Coronary artery (tissue), 2 donors: ENCODE measurements around the gene SNAP25.

Experiments
- DNase-seq: peaks from one replicate; pipeline ENCODE4 v3.0.0-alpha.2; 2017; ENCODE audit warnings: low spot score
- H3K27ac ChIP-seq, 2 donors: fragments of 200-600 bp; sonication (generic); one replicate each; pipeline ENCODE4 v1.5.1; 2016 to 2019
- H3K4me3 ChIP-seq: fragments of 200-600 bp; sonication (generic); 2 replicates; pipeline ENCODE4 v1.5.1; 2016; ENCODE audit warnings: mild to moderate bottlenecking, moderate library complexity
- TF ChIP-seq, protein P1 (sequence below): fragments of 200-600 bp; sonication (generic); IDR thresholded peaks from one replicate; pipeline ENCODE4 v1.5.1; 2019; ENCODE audit warnings: antibody characterized with exemption

Gene SNAP25

DNA sequence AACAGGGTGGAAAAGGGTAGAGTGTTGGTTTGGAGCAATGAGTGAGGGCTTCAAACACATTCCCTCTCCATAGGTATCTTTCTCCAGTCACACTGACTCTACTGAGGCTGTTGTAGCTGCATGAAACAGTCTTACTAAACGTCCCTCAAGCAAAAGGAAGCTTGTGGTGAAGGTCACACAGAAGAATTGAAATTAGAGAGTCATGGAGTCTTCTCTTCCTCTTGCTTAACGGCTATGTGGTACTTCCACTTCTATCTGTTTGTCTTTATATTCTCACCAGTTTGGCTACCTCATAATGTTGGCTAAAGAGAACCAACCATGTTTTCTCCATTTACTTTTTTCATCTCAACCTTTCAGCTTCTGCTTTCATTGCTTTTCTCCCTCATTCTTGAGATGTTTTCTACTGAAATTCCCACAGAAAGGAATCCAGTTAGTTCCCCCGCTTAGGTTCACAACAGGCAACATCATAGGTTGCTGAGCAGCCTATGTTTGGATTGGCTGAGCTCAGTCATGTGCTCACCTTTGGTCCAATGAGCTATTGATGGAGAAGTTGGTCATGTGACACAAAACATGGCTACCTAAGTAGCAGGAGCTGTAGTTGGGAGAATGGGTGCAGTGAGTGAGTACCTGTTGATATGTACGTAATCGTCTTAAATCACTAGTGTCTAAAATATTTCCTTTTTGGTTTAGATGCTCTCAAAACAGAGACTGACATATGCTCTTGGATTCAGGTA lies 99.8 kb downstream of the SNAP25 start:
- Histone ChIP-seq H3K4me3 (no peak overlapping the region), H3K27ac (no peak overlapping the region)
- DNase-seq = no peak
- TF ChIP-seq, protein P1, sequence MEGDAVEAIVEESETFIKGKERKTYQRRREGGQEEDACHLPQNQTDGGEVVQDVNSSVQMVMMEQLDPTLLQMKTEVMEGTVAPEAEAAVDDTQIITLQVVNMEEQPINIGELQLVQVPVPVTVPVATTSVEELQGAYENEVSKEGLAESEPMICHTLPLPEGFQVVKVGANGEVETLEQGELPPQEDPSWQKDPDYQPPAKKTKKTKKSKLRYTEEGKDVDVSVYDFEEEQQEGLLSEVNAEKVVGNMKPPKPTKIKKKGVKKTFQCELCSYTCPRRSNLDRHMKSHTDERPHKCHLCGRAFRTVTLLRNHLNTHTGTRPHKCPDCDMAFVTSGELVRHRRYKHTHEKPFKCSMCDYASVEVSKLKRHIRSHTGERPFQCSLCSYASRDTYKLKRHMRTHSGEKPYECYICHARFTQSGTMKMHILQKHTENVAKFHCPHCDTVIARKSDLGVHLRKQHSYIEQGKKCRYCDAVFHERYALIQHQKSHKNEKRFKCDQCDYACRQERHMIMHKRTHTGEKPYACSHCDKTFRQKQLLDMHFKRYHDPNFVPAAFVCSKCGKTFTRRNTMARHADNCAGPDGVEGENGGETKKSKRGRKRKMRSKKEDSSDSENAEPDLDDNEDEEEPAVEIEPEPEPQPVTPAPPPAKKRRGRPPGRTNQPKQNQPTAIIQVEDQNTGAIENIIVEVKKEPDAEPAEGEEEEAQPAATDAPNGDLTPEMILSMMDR = no peak

DNA sequence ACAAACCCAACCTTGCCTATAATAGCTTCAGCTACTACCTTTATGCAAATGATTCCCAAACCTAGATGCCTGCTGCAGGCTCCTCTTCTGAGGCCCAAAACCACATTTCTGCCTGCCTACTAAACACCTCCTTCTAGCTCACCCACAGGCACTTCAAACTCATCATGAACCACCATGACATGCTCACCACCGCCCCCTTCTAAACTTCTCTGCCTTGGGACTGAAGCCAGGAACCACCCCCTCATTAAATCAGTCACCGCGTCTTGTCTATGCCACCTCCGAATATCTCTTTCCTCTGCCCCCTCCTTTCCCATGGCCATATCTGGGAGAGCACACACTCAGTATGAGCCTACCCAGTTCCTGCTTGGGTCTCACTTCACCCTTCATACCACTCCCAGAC lies 101.2 kb downstream of the SNAP25 start:
- no peak for DNase-seq
- Histone ChIP-seq H3K4me3 (no peak overlapping the region), H3K27ac (no peak overlapping the region)
- TF ChIP-seq, protein P1 = no peak

DNA sequence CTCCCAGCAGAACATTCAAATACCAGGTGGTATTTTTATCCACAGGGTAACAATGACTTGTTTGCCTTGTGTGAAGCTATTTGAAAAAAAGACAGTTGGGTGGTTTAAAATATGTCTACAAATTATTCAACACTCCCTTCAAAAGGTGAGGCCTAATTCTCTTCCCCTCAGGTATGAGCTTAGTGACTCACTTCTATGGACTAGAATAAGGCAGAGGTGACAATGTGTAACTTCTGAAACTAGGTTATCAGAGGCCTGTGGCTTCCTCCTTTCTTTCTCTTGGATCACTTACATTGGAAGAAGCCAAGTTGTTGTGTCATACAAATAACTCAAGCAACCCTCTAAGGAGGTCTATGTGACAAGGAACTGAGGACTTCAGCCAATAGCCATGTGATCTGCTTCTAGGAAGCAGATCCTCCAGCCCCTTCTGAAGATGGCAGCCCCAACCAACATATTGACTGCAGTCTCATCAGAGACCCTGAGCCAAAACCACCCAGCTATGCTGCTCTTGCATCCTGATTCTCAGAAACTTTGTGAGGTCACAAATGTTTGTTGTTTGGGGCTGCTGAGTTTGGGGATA lies 102.6 kb downstream of the SNAP25 start:
- DNase-seq = no peak
- no peak overlapping the region for H3K27ac ChIP-seq
- H3K4me3 ChIP-seq = no peak overlapping the region
- TF ChIP-seq, protein P1 = no peak

DNA sequence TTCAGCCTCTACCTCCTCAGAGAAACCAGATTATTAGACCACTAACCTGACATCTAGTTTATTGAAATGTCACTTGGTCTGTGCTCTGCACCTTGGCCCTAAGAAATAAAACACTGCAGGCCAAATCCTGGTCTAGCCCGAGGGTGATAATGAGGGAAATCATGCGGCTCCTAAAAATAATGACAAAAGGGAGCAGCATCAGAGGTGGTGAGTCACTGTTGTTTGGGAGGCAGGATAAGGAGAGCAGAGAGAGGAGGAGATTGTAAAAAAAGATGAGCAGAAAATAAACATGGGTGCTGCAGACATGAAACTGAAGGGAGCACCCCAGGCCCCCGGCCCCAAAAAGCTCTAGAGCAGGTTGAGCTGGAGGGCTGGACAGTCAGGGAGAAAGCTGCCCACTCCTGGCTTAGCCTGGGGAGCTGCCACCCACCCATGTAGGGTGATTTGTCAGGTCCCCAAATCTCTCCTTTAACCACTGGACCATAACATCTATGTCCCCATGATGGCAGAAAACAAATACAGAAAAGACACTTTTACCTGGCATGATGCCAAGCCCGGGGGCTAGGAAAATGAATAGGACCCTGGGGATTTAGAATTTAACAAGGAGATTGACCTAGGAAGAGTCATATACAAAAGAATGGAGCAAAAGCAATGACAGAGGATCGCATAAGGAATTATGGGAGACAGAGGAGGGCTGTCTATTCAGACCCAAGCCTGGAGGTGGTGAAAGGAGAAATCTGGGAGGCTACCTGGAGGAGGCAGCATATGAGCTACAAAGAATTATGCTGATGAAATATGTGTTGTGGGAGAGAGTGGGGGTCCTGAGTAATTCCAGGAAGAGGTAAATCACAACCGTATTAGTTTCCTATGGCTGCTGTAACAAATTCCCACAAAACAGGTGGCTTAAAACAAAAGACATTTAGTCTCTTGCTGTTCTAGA lies 103.7 kb downstream of the SNAP25 start:
- Histone ChIP-seq H3K27ac (no peak overlapping the region), H3K4me3 (no peak overlapping the region)
- TF ChIP-seq, protein P1 = no peak
- no peak for DNase-seq

DNA sequence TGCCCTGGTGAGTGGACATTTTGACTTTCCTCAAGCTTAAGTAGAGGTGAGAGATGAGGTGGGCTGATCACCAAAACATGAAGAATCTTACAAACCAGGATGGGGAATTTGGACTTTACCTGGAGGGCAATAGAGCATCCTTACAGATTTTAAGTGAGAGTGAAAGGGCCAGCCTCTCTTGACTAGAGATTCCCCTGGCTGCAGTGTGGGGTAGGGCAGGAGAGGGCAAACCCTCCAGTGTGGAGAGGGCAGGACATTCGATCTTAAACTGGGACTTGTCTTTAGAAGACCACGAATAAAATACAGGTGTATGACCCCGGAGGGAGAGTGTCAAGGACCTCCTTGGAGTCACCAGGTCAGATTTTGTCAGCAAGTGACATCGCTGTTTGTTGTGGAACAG lies 105.1 kb downstream of the SNAP25 start:
- DNase-seq = no peak
- TF ChIP-seq, protein P1 = no peak
- Histone ChIP-seq H3K27ac (no peak overlapping the region), H3K4me3 (no peak overlapping the region)

DNA sequence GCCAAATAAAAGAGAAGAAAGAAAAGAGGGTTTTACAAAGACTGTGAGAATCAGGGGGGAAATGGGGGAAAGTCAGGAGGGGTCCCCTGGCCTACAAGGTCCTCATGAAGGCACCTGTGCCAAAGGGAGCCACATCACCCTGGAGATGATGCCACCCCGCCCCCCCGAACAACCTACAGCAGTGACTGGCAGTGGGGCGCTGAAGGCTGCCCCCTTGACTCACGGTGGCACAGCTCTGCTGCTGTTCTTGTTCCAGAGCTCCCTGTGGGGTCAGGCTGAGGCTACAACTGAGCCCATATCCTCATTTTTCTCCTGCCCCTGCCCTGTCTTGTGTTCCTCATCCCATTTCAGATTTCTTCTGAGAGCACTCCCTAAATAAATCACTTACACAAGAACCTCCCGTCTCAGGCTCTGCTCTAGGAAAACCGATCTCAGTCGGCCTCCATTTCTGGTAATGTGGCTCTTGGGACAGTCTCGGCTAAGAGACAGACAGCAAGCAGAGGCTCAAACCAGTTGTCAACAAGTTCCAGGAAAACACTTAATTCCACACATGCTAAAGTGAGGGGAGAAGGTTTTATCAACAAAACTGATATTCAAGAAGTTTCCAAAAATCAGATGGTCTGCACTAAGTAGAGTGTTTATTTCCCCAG lies 105.7 kb downstream of the SNAP25 start:
- H3K27ac ChIP-seq = peak overlapping the region in 1 of 2 donors; percentile 22
- TF ChIP-seq, protein P1 = no peak
- H3K4me3 ChIP-seq = no peak overlapping the region
- DNase-seq = no peak
